AG04450 (cell line): ENCODE data around the gene FSTL4. TPM values are rescaled to one million over a fixed set of nuclear protein-coding genes. Genes with fewer than 3 reads are reported as not detected.

Experiments
- CTCF ChIA-PET: fragments of 300-600, 350-600 bp; formaldehyde crosslinking; extraction: SDS; loops from one replicate; lab custom pipeline; 2022; ENCODE audit warnings: antibody characterized with exemption, inconsistent platforms; lab: Charles Lee
- POLR2A ChIA-PET: fragments of 350-600 bp; formaldehyde crosslinking; extraction: SDS; loops from one replicate; lab custom pipeline; 2021; ENCODE audit warnings: antibody characterized with exemption, inconsistent platforms; lab: Yijun Ruan, JAX
- DNase-seq: peaks from one replicate; pipeline ENCODE4 v3.0.0-alpha.2; 2011; ENCODE audit warnings: low read depth, low spot score
- H3K27ac ChIP-seq: one replicate; pipeline ENCODE4 v1.5.1; 2012; ENCODE audit warnings: low read depth, low read length, control low read depth
- H3K27me3 ChIP-seq: one replicate; pipeline ENCODE4 v1.6.0; 2012; ENCODE audit warnings: low read length; ENCODE audit not compliant: control insufficient read depth, insufficient read depth
- H3K4me3 ChIP-seq: 2 replicates; pipeline ENCODE4 v1.5.1; 2011; ENCODE audit warnings: mild to moderate bottlenecking, low read depth, low read length, control low read depth
- H3K9me3 ChIP-seq: 2 replicates; pipeline ENCODE4 v1.5.1; 2012; ENCODE audit warnings: low read length; ENCODE audit not compliant: control insufficient read depth, insufficient read depth
- CTCF ChIP-seq: IDR thresholded peaks from 2 replicates; pipeline ENCODE4 v1.5.1; 2011; ENCODE audit warnings: low read depth, low read length, control low read depth, inconsistent platforms
- polyA plus RNA-seq: library from polyadenylated mRNA; depleted of rRNA; stranded (reverse); fragments of >200 nt; gene quantifications from 2 replicates; pipeline ENCODE4 v1.2.3, GENCODE V29; 2011

Gene FSTL4
- polyA plus RNA-seq, 1 experiment, result 0.11 TPM

GRCh38 chr5:133453084-133453780 is 159.1 kb downstream of the FSTL4 start:
- Histone ChIP-seq H3K4me3 (no peak overlapping the region), H3K27me3 (peaks cover 3% of the 10 kb centered on the region), H3K9me3 (no peaks in the 10 kb centered on the region), H3K27ac (no peak overlapping the region)
- POLR2A ChIA-PET, result no interaction called here
- no peak for TF ChIP-seq CTCF
- CTCF ChIA-PET, result no interaction called here
- no peak for DNase-seq

- ChIA-PET CTCF (no interaction called here), POLR2A (no interaction called here)
- no peak for TF ChIP-seq CTCF
- no peak for DNase-seq
- Histone ChIP-seq H3K27ac (no peak overlapping the region), H3K4me3 (no peak overlapping the region), H3K9me3 (no peaks in the 10 kb centered on the region), H3K27me3 (peaks cover 3% of the 10 kb centered on the region)
Measured at GRCh38 chr5:133451926-133452325, 160.4 kb downstream of the FSTL4 start.

- ChIA-PET POLR2A (no interaction called here), CTCF (interaction anchor here (1.5 kb wide), 1 partner anchor 26 kb away, joined by 5 read pairs; no protein-coding TSS in a partner anchor)
- Histone ChIP-seq H3K9me3 (no peaks in the 10 kb centered on the region), H3K4me3 (no peak overlapping the region), H3K27ac (no peak overlapping the region), H3K27me3 (peaks cover 3% of the 10 kb centered on the region)
- no peak for DNase-seq
- no peak for TF ChIP-seq CTCF
Measured at GRCh38 chr5:133450286-133450685, 162.1 kb downstream of the FSTL4 start.

- ChIA-PET CTCF (no interaction called here), POLR2A (no interaction called here)
- no peak overlapping the region for H3K4me3 ChIP-seq
- H3K27ac ChIP-seq, result no peak overlapping the region
- peaks cover 3% of the 10 kb centered on the region for H3K27me3 ChIP-seq
- no peak for TF ChIP-seq CTCF
- DNase-seq, result no peak
- H3K9me3 ChIP-seq, result no peaks in the 10 kb centered on the region
Measured at GRCh38 chr5:133449181-133449580, 163.2 kb downstream of the FSTL4 start.

- ChIA-PET POLR2A (no interaction called here), CTCF (no interaction called here)
- Histone ChIP-seq H3K27ac (no peak overlapping the region), H3K9me3 (no peaks in the 10 kb centered on the region), H3K27me3 (peaks cover 3% of the 10 kb centered on the region), H3K4me3 (no peak overlapping the region)
- DNase-seq, result no peak
- no peak for TF ChIP-seq CTCF
Measured at GRCh38 chr5:133446440-133446839, 165.9 kb downstream of the FSTL4 start.
